NOMO-1 treated with DMSO at 0.1 percent for 48 hours (cell line): ENCODE data around the gene MEIS1.
"Not testable (repeated sequence)": the region's sequence is repeated elsewhere in the genome, so short reads cannot be mapped to it uniquely, and the experiment has no call there.

Source experiments
- DNase-seq: peaks from one replicate; lab custom pipeline; 2025; ENCODE audit not compliant: unreplicated experiment; lab: John Stamatoyannopoulos, UW

Gene MEIS1

DNA sequence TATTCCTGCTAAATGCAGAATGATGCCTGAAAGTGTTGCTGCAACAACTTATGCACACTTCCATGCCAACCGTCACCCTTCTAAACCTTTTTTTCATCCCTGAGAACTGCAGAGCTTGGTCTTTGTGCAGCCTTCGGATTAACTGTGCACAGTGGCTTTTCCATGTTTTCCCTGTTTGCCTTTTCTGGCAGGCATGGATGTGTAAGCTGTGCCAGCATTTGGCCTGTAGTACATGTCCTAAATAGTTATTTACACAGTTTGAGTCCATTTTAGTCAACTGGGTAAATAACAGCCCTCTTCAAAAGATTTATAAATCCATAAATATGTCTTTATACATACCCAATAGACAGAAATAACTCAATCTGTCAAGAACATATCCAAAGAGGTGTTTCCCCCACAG, 31.5 kb downstream of the MEIS1 start:
- no peak for DNase-seq

DNA sequence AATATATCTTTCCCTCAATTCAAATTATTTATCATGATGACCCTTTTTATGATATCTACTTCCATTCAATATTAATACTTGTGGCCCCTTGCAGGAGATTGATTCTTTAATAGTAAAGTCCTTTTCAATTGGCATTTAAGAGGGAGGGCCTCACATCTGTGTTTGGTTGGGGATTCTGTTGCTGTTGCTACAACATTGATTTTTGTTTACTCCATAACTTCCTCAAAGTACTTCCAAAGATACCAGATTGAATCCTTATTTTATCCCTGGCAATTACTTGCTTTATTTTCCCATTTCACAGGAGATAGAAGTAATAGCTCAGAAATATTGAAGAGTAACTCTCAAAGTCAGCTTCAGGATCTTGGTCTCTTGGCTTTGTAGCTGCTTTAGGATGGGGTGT, 32.8 kb downstream of the MEIS1 start:
- DNase-seq = no peak

DNA sequence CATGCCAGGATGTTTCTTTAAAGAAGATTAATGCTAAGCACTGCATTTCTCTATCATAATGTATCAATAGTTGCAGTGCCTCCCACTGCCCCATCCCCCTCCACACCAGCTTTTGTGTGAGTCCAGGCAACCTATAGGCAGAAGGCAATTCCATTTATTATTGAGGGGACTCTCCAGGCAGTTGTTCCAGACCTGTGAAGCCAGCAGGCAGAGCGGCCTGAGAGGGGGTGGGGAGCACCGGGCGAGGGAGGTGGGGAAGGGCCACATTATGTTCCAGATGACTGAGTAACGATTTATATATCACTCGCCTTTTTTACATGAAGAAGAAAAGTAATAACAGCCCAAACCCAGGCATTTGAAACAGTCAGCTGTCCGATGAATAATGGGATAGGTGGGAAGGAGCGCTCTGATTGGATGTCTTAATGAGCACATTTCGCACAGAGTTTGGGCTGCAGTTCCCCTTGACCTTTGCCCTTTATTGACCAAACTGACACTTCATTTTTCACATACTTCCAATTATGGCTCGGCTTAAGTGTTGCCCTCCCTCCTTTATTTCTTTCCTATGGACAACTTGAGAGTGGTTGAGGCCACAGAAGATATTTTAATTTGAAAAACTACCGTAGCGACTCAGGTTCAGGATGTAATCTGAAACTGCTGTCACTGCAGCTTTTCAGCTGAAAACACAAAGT, 34.4 kb downstream of the MEIS1 start:
- no peak for DNase-seq

DNA sequence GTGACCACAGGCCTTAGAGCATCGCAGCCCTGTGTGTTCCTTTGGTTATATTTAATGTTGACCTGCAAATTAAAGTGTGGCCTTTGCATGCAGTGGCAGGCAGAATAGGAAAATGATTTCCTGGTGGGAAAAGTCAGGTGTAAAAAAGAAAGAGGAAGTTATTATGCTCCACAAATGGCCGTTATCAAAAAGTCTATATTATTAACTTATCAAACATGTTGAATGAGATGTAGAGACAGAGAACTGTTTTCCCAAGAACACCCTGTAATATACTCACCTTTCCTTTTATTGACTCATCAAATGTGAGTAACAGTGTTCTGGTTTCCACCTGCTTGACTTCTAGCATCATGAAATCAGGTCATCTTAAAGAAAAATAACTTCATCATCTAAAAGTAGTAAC, 35.3 kb downstream of the MEIS1 start:
- no peak for DNase-seq

DNA sequence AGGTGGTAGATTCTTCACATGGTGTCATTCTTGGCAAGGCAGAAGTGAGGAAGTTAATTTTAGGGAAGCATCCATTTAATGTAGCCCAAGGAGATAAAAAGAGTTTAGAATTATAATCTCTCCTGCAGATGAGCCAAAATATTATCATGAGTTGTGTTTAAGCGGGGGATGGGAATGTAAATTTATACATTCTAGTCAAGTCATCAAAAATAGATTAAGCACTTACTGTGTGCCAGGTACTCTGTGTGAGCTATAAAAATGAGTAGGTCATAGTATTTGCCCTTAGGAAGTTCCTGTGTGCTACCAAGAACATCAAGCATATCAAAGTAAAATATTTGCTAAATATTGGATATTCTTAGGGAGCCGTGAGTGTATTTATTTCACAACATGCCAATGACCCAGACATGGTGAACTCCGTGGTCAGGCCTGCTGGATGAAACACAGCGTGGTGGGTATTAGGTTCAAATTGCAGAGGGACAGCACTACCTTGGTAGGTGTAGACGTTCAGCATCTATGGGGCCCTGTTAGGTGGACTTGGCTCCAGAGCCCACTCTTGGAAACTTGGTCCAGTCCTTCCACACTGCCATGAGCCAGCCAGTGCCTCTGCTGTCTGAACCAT, 37.4 kb downstream of the MEIS1 start:
- no peak for DNase-seq

DNA sequence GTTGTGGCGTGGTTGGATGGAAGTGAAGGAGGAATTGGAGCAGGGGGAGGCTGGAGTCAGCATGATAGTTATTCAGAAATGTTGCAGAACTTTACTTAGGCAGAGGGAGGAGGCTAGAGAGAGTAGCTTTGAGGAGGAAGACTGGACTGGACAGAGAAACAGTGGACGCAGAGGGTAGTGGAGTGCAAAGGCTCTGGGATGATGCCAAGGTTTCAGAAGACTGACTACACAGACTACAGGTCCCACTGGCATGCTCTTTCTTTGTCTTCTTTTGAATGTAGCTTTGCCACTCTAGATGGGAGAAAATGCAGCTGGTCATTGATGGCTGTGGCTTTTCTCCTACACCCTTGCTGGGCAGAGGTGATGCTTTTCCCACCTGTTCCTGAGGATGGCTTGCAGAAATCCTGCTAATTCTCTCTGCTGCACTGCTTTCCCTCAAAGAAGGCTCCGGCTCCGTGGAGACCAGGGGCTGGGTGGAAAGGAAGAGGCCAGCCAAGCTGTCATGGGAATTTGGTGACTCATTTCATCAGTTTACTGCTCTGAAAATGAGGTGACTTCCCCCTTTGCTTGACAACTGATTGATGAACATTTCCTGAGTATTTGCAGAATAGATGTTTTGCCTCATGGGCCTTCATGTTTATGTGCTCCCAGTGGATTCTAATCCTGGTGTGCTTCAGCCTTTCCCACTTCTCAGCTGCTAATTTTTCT, 42.4 kb downstream of the MEIS1 start:
- no peak for DNase-seq

DNA sequence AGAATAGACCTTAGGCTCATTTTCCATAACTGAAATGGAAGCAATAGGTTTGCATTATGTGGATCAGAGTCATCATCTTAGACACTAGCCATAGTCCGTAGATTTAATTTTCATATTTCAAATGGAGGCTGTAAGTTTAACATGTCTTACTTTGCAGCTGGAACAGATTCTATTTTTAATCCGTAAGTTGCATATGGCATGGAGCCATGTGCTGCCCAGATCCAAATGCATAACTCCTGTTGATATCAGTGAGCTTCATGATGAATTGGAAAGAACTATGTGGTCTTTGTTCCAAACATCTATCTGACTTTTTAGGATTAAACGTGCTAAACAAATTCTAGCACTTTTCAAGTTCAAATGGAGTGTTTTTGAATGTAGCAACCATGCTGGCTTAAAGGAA, 43.4 kb downstream of the MEIS1 start:
- no peak for DNase-seq

DNA sequence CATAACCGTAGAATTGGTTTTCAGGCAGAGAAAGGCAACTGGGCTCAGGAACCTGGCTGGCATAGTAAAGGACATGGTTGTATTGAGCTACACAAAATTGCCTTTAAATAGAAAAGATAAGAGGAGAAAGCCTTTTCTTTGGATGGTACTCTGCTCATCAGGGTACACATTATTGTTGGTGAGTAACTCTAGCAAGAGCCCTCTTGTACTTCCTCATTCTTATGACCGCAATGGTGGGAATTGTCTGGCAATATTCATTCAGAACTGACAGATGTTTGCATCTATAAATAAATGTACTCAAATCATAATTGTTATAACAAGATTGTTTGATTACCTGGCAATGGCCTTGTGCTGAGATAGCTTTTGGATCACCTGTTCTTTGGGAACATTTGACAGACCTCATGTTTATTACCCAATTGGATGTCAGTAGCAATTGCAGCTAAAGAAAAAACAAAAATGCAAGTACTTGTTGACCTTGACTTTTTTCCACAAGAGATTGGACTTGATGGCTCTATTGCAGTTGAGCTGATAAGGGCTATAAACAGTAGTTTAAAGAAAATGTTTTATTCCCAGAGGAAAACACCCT, 43.9 kb downstream of the MEIS1 start:
- peak; percentile 80 for DNase-seq

DNA sequence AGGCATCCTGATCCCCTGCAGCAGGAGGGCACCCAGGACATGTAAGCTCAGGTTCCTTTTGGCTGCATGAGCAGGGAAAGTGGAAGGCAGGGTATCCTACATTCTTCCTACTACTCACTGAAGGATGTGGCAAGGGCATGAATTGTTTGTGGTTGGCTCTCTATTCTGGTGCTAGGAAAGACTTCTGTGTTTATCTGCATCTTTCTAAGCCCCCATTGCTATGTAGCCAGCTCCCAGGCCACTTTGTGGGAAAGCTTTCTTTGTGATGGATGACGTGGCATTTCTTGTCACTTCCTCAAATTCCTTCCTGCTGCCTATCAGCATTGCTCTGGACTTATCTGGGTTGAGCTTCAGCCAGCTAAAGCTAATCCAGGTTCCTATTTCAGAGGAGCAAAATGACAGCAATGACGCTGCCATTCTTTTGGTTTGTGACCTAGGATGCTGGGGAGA, 46.2 kb downstream of the MEIS1 start:
- DNase-seq = peak; percentile 71

DNA sequence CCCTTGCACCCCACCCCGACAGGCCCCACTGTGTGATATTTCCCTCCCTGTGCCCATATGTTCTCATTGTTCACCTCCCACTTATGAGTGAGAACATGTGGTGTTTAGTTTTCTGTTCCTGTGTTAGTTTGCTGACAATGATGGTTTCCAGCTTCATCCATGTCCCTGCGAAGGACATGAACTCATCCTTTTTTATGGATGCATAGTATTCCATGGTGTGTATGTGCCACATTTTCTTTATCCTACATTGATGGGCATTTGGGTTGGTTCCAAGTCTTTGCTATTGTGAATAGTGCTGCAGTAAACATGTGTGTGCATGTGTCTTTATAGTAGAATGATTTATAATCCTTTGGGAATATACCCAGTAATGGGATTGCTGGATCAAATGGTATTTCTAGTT, 50.3 kb downstream of the MEIS1 start:
- not testable (repeated sequence) for DNase-seq

DNA sequence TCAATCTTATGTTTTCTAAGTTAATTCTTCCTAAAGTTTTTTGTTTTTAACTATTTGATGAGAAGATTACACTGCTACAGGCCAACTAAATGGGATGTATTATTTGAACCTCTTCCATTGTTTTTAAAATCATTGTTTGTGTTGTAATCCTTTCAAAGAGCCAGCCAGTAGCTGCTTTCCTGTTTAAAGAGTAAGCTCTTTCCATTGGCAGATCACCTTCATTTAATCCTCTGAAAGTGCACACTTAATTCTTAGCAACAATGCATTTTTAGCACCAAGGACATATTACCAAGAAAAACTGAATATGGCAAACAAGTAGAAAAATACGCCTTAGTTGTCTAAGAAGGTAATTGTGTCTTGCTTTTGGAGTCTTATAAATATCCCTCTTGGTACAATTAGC, 54.0 kb downstream of the MEIS1 start:
- DNase-seq = no peak

DNA sequence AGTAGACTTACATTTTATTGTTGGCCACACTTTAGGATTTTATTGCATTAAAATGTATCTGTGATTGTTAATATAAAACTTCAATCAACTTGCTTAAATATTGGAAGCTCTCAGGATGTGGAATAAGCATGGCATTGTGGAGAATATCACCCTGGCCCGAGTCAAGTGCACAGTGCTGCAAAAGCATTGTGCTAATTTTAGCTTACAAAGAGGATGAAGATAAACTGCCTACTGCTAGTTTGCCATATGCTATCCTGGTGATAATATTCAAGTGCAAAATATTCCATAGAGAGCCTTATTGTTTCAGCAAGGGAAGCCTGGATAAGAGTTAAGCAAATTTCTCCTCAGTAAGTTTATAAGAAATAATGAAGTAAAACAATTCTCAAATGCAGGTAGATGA, 54.5 kb downstream of the MEIS1 start:
- no peak for DNase-seq

DNA sequence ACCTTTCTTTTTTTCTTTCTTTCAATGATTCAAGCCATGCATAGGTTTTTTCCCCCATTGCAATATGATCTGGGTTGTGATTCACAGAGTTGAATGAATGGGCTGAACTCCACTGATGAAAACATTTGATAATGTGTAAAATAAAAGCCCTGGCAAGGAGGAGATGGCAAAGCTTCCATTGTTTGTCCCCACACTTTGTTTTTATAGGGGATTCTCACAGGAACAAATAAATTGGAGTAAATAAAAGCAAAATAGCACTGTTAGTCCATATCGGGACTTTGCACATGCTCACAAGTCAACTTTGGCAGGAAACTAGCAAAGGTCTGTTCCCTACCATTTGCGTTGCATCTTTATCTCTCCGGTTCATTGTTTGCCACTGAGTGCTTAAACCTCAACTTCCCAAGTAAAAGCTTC, 55.7 kb downstream of the MEIS1 start:
- no peak for DNase-seq

DNA sequence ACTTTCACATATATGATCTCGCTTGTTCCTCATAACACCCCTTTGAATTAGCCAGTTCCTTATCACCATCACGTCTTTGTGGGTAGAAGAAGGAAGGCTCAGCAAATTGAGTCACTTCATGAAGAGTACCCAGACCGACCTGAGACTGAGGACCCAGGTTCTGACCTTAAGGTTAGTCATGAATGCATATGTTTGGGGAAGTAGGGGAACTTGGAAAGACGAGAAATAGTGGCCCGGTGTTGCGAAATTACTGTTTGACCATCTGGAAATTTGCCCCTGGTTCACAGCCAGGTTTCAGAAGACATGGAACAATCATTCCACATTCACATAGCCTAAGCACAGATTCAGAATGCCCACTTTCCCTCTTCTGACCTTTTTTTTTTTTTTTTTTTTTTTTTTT, 59.8 kb downstream of the MEIS1 start:
- DNase-seq = peak; percentile 80

DNA sequence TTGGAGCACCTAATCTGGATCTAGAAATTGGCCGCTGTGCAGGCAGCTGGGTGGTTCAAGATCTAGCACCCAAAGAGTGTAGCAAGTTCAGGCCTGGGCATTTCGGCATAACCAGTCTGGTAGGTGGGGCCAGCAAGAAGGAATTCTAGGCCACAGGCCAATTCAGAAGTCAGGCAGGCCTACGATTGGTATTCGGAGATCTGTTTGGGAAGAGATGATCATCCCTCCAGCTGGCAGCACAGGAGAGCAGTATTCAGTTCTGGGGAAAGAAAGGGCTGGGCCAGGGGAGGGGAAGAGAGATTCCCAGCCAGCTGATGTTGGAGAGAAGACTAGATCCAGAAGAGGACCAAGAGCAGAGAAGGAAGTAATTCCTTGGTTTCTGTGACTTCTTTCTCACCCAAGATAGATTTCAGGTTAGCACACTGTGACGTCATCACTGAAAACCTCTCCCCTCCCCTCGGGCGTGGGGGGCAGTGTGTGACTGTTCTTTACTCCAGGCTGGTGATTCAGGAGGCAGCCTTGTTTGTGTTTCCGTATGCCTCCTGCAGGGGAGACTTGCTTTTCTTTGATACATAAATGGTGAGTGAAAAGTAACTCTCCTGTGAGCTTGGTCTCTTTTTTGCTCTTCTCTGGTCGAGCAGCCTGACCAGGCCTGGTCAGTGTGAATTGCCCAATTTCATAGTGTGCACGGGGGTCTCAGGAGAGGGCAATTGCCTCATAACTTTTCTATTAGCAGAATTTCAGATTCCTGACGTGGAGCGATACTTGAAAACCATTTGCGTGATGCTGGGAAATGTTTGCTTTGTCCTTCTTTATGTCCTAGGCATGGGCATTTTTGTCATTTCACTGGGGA, 61.1 kb downstream of the MEIS1 start:
- no peak for DNase-seq

DNA sequence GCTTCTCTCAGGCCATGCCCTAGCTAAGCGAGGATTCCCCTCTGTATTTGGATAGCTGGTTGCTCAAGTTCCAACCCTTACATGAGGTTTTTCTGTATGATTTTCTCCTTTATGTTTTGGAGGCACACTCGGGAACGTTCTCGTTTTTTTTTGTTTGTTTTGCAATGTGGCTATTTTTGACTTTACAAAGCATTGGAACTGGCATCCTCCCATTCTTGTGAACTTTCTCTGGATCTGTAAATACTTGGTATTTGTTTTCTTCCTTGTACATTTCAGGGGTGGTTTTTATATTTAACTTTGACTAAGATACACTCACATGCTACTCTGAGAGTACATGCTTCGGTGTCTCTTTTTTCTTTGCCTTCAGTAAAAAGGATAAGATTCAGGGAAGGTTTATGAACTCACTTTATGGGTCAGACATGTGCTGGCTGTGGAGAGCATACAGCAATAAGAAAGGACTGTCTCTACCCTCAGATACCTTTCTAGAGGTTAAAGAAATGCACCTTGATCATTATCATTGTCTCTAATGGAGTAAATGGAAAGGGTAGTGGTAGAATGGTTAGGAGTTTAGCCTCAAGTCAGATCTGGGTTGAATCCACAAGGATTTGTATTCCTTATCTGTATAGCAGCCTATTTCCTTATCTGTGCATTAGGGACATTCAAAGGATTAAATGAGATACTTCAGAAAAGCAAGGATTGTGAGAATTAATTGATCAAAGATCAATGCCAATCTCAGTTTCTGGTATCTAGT, 61.9 kb downstream of the MEIS1 start:
- DNase-seq = no peak

DNA sequence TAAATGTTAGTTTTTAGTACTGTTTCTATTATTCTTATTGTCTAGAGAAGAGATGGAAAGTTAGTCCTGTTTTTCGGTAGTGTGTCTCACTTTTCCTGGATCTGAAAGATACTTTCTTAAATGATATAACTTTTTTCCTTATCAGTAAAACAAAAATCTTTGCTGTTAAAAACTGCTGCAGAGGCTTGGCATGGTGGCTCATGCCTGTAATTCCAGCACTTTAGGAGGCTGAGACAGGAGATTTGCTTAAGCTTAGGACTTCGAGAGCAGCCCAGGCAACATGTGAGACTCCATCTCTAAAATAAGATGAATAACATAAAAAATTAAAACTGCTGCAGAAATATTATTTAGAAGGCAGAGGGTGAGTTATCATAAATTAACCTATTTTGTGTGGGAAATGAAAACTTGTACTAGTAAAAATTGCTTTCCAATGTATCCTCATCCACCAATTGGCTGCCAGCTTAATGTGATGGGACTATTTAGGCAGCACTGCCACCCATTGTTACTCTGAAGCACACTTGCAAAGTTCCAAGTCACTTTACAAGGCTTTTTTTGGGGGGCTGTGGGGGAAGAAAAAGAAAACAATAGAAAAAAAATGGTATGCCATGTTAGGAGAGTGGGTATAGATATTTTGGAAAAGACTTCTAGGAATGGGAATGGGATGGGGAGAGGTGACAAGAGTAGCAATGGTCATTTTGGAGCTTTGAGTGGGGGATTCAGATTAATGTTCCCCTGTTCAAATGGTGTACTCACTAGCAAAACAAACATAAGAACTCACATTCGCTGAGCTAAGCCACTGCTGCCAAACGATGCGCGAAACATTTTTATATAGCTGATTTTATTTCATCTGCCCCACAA, 62.7 kb downstream of the MEIS1 start:
- no peak for DNase-seq

DNA sequence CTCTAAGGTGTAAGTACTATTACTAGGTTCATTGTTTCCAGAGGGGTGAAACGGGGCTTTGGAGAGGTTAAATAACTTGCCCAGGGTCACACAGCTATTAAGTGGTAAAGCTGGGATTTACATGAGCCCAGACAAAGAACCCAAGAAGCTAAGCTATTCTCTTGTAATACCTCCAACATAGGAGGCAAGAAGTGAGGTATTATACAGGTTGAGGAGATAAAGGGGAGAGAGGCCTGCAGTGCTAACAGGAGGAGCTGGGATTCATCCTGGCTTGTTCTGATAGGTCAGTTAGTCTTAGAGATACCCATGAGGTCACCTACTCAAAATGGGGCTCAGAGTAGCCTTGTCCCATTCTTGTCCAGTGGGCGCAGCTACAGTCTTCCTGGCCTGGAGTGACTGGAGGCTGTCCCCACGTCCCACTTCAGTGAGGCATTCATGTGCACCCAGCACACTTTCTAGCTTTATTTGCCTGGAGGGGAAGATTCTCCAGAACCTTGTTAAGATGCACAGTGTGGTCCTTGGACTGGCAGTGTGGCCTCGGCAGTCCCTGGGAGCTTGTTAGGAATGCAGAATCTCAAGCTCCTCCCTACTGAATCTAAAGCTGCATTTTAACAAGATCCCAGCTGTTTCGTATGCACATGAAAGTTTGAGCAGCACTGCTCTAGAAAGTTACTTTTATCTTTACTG, 63.5 kb downstream of the MEIS1 start:
- DNase-seq = no peak

DNA sequence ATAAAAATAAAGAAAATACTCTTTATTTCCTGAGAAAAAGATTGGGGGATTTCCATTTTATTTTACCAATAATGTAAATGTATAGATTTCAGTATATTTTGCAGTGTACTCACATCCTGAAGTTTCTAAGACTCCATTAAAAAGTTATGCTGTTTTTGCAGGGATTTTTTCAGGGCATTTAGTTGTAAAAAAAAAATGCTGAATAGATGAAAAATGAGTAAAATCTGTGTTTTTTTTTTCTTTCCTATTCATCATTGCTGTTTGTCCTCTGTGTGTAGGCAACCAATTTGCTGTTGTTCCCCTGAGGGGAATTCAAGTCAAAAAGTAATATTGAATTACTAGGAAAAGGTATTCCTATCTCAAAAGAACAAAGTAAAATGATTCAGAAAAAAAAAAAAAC, 66.3 kb downstream of the MEIS1 start:
- no peak for DNase-seq
